IMR-90 (cell line): ENCODE results near the gene ANKLE2. TPM values are rescaled to one million over a fixed set of nuclear protein-coding genes. Genes with fewer than 3 reads are reported as not detected.

Experiments
- ATAC-seq: fragments of 200-7000 bp; cut with Tn5 transposase; 2 replicates; pipeline ENCODE4 v1.9.1; 2020; ENCODE audit warnings: low read depth, mild to moderate bottlenecking, moderate library complexity
- BruUV-seq: library from RNA; stranded (reverse); fragments of 400-500 nt; replicated peaks from 2 replicates; lab custom pipeline; 2021; lab: Mats Ljungman, UMichigan
- CTCF ChIA-PET: fragments of 300-600 bp; formaldehyde crosslinking; extraction: SDS; loops from one replicate; lab custom pipeline; 2021; ENCODE audit warnings: antibody characterized with exemption; lab: Yijun Ruan, JAX
- POLR2A ChIA-PET: fragments of 300-600 bp; sonication (Branson Sonifier 250); formaldehyde crosslinking; loops from one replicate; lab custom pipeline; 2022; ENCODE audit warnings: antibody characterized with exemption; ENCODE audit not compliant: unreplicated experiment; lab: Charles Lee
- DNase-seq: peaks from one replicate; pipeline ENCODE4 v3.0.0; 2013
- H2AFZ ChIP-seq: replicated peaks from 2 replicates; pipeline ENCODE3; 2013; ENCODE audit warnings: low read length, mild to moderate bottlenecking; ENCODE audit not compliant: poor library complexity
- H2AK5ac ChIP-seq: 2 replicates; pipeline ENCODE4 v1.6.1; 2013; ENCODE audit warnings: low read depth, low read length, inconsistent platforms
- H2AK9ac ChIP-seq: replicated peaks from 2 replicates; pipeline ENCODE3; 2013; ENCODE audit warnings: mild to moderate bottlenecking, low read depth, low read length, moderate library complexity; ENCODE audit not compliant: poor library complexity
- H2BK120ac ChIP-seq: 2 replicates; pipeline ENCODE4 v1.6.1; 2013; ENCODE audit warnings: low read depth, low read length, inconsistent platforms
- H2BK15ac ChIP-seq: 3 replicates; pipeline ENCODE4 v1.6.1; 2013; ENCODE audit warnings: low read depth, low read length, inconsistent platforms
- H2BK20ac ChIP-seq: 2 replicates; pipeline ENCODE4 v1.6.1; 2013; ENCODE audit warnings: low read depth, mild to moderate bottlenecking, inconsistent platforms, low read length, moderate library complexity
- H2BK5ac ChIP-seq: 2 replicates; pipeline ENCODE4 v1.6.1; 2013; ENCODE audit warnings: mild to moderate bottlenecking, low read depth, low read length, inconsistent platforms; ENCODE audit not compliant: poor library complexity, severe bottlenecking
- H3K14ac ChIP-seq: replicated peaks from 2 replicates; pipeline ENCODE4 v1.6.1; 2013; ENCODE audit warnings: low read depth, low read length, inconsistent platforms
- H3K18ac ChIP-seq: 2 replicates; pipeline ENCODE4 v1.6.1; 2013; ENCODE audit warnings: low read depth, low read length, control low read depth
- H3K23ac ChIP-seq: 2 replicates; pipeline ENCODE4 v1.6.1; 2013; ENCODE audit warnings: low read depth, low read length, inconsistent platforms
- H3K27ac ChIP-seq: 2 replicates; pipeline ENCODE4 v1.5.1; 2013; ENCODE audit warnings: mild to moderate bottlenecking, control low read depth, low read length; ENCODE audit not compliant: insufficient read depth
- H3K27me3 ChIP-seq: 2 replicates; pipeline ENCODE4 v1.6.1; 2013; ENCODE audit warnings: low read length; ENCODE audit not compliant: control insufficient read depth, insufficient read depth
- H3K36me3 ChIP-seq: 2 replicates; pipeline ENCODE4 v1.6.1; 2013; ENCODE audit warnings: low read length, mixed read lengths; ENCODE audit not compliant: control insufficient read depth, insufficient read depth
- H3K4ac ChIP-seq: 2 replicates; pipeline ENCODE4 v1.6.1; 2013; ENCODE audit warnings: low read depth, low read length, inconsistent platforms
- H3K4me1 ChIP-seq: 2 replicates; pipeline ENCODE4 v1.6.1; 2013; ENCODE audit warnings: low read length, mixed read lengths; ENCODE audit not compliant: control insufficient read depth, insufficient read depth
- H3K4me2 ChIP-seq: 2 replicates; pipeline ENCODE4 v1.6.1; 2013; ENCODE audit warnings: low read depth, mild to moderate bottlenecking, control low read depth, low read length, moderate library complexity
- H3K4me3 ChIP-seq: 2 replicates; pipeline ENCODE4 v1.5.1; 2013; ENCODE audit warnings: low read depth, mild to moderate bottlenecking, control low read depth, low read length, moderate library complexity; ENCODE audit not compliant: insufficient read depth
- H3K56ac ChIP-seq: 2 replicates; pipeline ENCODE4 v1.6.1; 2013; ENCODE audit warnings: low read length, inconsistent platforms; ENCODE audit not compliant: insufficient read depth; ENCODE audit errors: extremely low read depth
- H3K79me1 ChIP-seq, 2 experiments: 2 replicates each; pipeline ENCODE4 v1.6.1; 2013; ENCODE audit warnings: low read length in 2 of 2, inconsistent platforms in 1 of 2, low read depth in 1 of 2
- H3K9ac ChIP-seq: 2 replicates; pipeline ENCODE4 v1.6.1; 2013; ENCODE audit warnings: low read depth, low read length, control low read depth
- H3K9me1 ChIP-seq: 2 replicates; pipeline ENCODE4 v1.6.1; 2013; ENCODE audit warnings: low read length, inconsistent platforms; ENCODE audit not compliant: insufficient read depth
- H3K9me3 ChIP-seq: 2 replicates; pipeline ENCODE4 v1.6.1; 2013; ENCODE audit warnings: low read length; ENCODE audit not compliant: control insufficient read depth, insufficient read depth
- H4K20me1 ChIP-seq: 2 replicates; pipeline ENCODE4 v1.6.1; 2013; ENCODE audit warnings: low read length, inconsistent platforms; ENCODE audit not compliant: insufficient read depth
- H4K5ac ChIP-seq: 2 replicates; pipeline ENCODE4 v1.6.1; 2013; ENCODE audit warnings: mild to moderate bottlenecking, low read depth, low read length, control low read depth
- H4K8ac ChIP-seq, 2 experiments: 2 replicates each; pipeline ENCODE4 v1.6.1; 2013; ENCODE audit warnings: low read depth in 2 of 2, low read length in 2 of 2, control low read depth in 1 of 2, inconsistent platforms in 1 of 2
- H4K91ac ChIP-seq: 2 replicates; pipeline ENCODE4 v1.6.1; 2013; ENCODE audit warnings: low read depth, low read length, inconsistent platforms; ENCODE audit not compliant: insufficient read depth
- RCOR1 ChIP-seq: IDR thresholded peaks from 2 replicates; pipeline ENCODE4 v1.6.1; 2012; ENCODE audit warnings: mild to moderate bottlenecking, low read length, improper control_type of control experiment; ENCODE audit not compliant: insufficient replicate concordance
- WGBS, 2 experiments: methylation state at CpG; one replicate each; pipeline versions ENCODE4 v1.1.5 to v1.1.7; 2013; ENCODE audit warnings: missing lambda C conversion rate in 2 of 2; ENCODE audit not compliant: insufficient read length in 1 of 2; ENCODE audit errors: extremely low coverage in 2 of 2; 5-methylcytosine and 5-hydroxymethylcytosine counted together
- dilution Hi-C: fragments of 300-500 bp; cut with HindIII; formaldehyde crosslinking; loops from one replicate; pipeline ENCODE4 v1.14.3; 2018; ENCODE audit warnings: low sequenced_read_pairs; ENCODE audit not compliant: unreplicated experiment
- in situ Hi-C: fragments of 300-500 bp; cut with MboI; formaldehyde crosslinking; loops from 3 replicates; pipeline ENCODE4 v1.14.3; 2019; ENCODE audit warnings: low sequenced_read_pairs, inconsistent platforms, mixed read lengths
- intact Hi-C: fragments of 100-400 bp; cut with micrococcal nuclease; formaldehyde crosslinking; loops from 2 replicates; pipeline ENCODE4 v1.10.0; 2022
- polyA plus RNA-seq, 3 experiments: library from polyadenylated mRNA; depleted of rRNA; stranded (reverse); fragments of >200 nt; gene quantifications; 2 replicates each; pipeline ENCODE4 v1.2.3, GENCODE V29; 2012; ENCODE audit warnings: low replicate concordance in 1 of 3
- total RNA-seq: library from RNA; depleted of rRNA; stranded (reverse); fragments of >200 nt; gene quantifications from 2 replicates; pipeline ENCODE4 v1.2.3, GENCODE V29; 2012

ANKLE2 gene
- total and polyA plus RNA-seq, 2 of the 4 experiments (the other 2 are of a cell fraction) = 63.4 to 82.4 TPM

DNA sequence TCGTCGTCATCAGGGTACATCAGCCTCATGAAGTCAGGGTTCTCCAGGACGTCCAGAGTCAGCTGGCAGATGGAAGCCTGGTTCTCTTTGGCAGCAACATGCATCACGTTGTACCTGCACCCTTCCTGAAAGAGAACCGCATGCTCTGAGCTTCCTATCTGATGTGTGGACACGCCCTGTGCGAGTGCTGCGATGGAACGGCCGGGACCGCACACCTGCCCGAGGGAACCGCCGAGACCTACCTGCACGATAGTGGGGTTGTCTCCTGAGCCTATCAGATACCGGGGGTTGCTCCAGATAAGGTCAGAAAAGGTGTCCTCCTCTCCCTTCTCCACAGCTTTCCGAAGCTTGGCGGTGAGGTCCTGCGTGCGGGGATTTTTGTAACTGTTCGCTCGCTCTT lies 13.7 kb downstream of the ANKLE2 start:
- ChIA-PET CTCF (no interaction called here), POLR2A (no interaction called here)
- Histone ChIP-seq H2BK5ac (no peak overlapping the region), H2AFZ (no peak overlapping the region), H3K79me1 (peaks cover 35 to 75% of the 10 kb centered on the region in 2 experiments), H3K14ac (no peak overlapping the region), H4K91ac (no peak overlapping the region), H3K9me3 (no peaks in the 10 kb centered on the region), H3K4me1 (peaks cover 5% of the 10 kb centered on the region; the same call in 1 of the 2 replicates), H3K4ac (no peak overlapping the region), H3K23ac (no peak overlapping the region), H4K5ac (no peak overlapping the region), H2BK120ac (no peak overlapping the region), H3K4me2 (no peak overlapping the region), H3K9ac (no peak overlapping the region), H2AK5ac (no peak overlapping the region), H3K36me3 (peaks cover 66% of the 10 kb centered on the region), H2AK9ac (no peak overlapping the region), H3K9me1 (peaks cover under 1% of the 10 kb centered on the region; the same call in 1 of the 2 replicates), H2BK20ac (no peak overlapping the region), H4K8ac (no peak overlapping the region), H4K20me1 (peaks cover 83% of the 10 kb centered on the region), H3K18ac (no peak overlapping the region), H2BK15ac (no peak overlapping the region), H3K4me3 (no peak overlapping the region), H3K27ac (no peak overlapping the region), H3K27me3 (no peaks in the 10 kb centered on the region), H3K56ac (no peak overlapping the region)
- WGBS, 2 experiments = 91% methylated on average over 11 of the region's 22 CpGs; no CpG with 5 or more reads in 1 of the 2 experiments
- TF ChIP-seq RCOR1 = no peak
- BruUV-seq = no TSS peak
- in situ Hi-C loops = no loop called here
- dilution Hi-C loops = no loop called here
- DNase-seq (no peak), ATAC-seq (no peak)
- intact Hi-C loops = no loop called here
